GM12875 (cell line): ENCODE data around the gene ISM2.
"Not testable (repeated sequence)": the region's sequence is repeated elsewhere in the genome, so short reads cannot be mapped to it uniquely, and the experiment has no call there.

Experiments used
- H3K4me3 ChIP-seq: one replicate; pipeline ENCODE4 v1.5.1; 2011; ENCODE audit warnings: low read depth, low read length, control low read depth
- CTCF ChIP-seq: IDR thresholded peaks from 2 replicates; pipeline ENCODE4 v1.5.1; 2011; ENCODE audit warnings: low read depth, mild to moderate bottlenecking, control low read depth, inconsistent platforms, low read length, moderate library complexity, borderline replicate concordance; ENCODE audit not compliant: insufficient read depth

The ISM2 gene

GRCh38 chr14:77498120-77498979 lies at the start of gene ISM2:
Gene ISM2 (minus strand): TSS chr14:77498816. CDS start chr14:77498793, 23 bp downstream.
- peak within 1 kb of the TSS; percentile 54 for H3K4me3 ChIP-seq
- no peak for TF ChIP-seq CTCF

- TF ChIP-seq CTCF: peak; percentile 23; the same call in 1 of the 2 replicates
- H3K4me3 ChIP-seq: no peak overlapping the region
These were observed 49.0 kb upstream of the ISM2 start for GRCh38 chr14:77547512-77548180.

- H3K4me3 ChIP-seq: not testable (repeated sequence)
These were observed 46.6 kb upstream of the ISM2 start for GRCh38 chr14:77545171-77545570.

GRCh38 chr14:77544571-77544970 lies 46.0 kb upstream of the ISM2 start:
- no peak for TF ChIP-seq CTCF

DNA sequence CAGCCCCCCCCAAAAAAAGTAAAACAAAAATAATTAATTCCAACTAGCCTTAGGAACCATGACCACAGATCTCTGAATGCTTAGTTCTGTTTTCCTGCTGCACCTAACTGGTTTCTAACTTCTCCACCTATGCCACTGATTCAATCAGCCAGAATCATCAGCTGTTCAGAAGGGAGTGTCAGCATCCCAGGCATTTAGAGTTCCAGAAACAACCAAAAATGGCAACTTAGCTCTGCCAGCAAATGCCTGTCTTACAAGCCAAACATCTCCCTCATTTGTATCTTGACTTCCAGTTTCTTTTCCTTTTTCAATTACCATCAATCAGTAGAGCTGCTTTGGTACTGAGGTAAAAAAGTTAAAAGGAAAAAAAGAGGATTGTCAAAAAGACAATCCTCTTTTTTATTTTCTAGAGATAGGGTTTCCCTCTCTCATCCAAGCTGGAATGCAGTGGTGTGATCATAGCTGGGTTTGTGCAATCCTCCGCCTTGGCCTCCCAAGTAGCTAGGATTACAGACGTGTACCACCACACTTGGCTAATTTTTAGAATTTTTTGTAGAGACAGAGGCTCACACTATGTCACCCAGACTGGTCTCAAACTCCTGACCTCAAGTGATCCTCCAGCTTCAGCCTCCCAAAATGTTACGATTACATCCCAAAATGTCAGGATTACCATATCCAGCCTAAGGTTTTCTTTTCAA lies 45.2 kb upstream of the ISM2 start:
- TF ChIP-seq CTCF: no peak
- H3K4me3 ChIP-seq: no peak overlapping the region

More at GRCh38 chr14:77544571-77544970, 46.0 kb upstream of the ISM2 start:
- no peak overlapping the region for H3K4me3 ChIP-seq

GRCh38 chr14:77543240-77543551 lies 44.6 kb upstream of the ISM2 start:
- H3K4me3 ChIP-seq: no peak overlapping the region
- no peak for TF ChIP-seq CTCF

DNA sequence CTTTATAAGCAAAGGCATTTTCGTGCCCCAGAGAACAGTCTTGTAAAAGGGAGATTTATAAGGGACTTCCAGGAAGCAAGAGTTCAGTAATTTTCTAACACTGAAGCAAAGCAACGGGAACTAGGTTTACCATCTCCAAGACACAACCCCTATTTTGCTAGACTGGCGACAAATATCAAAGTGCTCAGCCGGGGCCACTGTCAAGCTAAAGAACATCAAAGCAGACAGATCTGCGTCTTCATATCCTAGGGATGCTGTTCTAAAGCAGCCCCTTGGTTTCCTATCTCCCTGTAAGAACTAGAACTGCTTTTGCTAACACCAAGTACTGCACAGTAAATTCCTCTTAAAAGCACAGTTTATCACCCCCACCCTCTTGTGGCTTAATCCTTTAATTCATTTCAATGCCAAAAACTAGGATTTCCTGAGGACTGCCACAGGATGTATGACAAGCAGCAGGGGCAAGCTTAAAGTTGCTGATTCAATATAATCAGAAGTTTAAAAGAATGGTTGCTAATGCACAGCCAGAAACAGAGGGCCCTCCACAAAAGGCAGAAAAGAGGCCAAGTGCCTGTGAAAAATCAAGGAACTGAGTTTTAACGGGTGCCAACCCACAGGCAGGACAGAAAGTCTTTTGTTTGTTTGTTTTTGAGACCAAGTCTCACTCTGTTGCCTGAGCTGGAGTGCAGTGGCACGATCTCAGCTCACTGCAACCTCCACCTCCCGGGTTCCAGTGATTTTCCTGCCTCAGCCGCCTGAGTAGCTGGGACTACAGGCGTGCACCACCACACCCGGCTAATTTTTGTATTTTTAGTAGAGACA lies 44.0 kb upstream of the ISM2 start:
- no peak for TF ChIP-seq CTCF
- no peak overlapping the region for H3K4me3 ChIP-seq
